CD14-positive monocyte (primary cell): Measurements from ENCODE around the gene ZSWIM3. TPM values are rescaled to one million over a fixed set of nuclear protein-coding genes. Genes with fewer than 3 reads are reported as not detected.

Experiments used
- DNase-seq, 3 donors: peaks; one replicate each; pipeline ENCODE4 v3.0.0-alpha.2; 2011 to 2022
- H2AFZ ChIP-seq: 2 replicates; pipeline ENCODE4 v1.6.0; 2012; ENCODE audit warnings: mild to moderate bottlenecking, low read depth, low read length, inconsistent platforms; ENCODE audit not compliant: insufficient read depth, poor library complexity, severe bottlenecking
- H3K27ac ChIP-seq, 2 donors: 1 replicate in 1 of 2; 2 replicates in 1 of 2; pipeline ENCODE4 v1.5.1; 2012 to 2013; ENCODE audit warnings: low read length in 2 of 2, control low read depth in 1 of 2, inconsistent platforms in 1 of 2, low read depth in 1 of 2, mild to moderate bottlenecking in 1 of 2
- H3K27me3 ChIP-seq, 2 donors: one replicate each; pipeline versions ENCODE4 v1.6.0 to v1.6.1; 2011 to 2013; ENCODE audit warnings: low read length in 2 of 2; ENCODE audit not compliant: control insufficient read depth in 2 of 2, insufficient read depth in 2 of 2
- H3K36me3 ChIP-seq, 2 donors: replicated peaks in 1 of 2; 1 replicate in 1 of 2; 2 replicates in 1 of 2; pipeline versions ENCODE4 v1.5.1 to v1.6.1; 2012 to 2013; ENCODE audit warnings: low read length in 2 of 2, control low read depth in 1 of 2, inconsistent platforms in 1 of 2, mild to moderate bottlenecking in 1 of 2; ENCODE audit not compliant: insufficient read depth in 2 of 2, control insufficient read depth in 1 of 2
- H3K4me1 ChIP-seq, 2 donors: 1 replicate in 1 of 2; 2 replicates in 1 of 2; pipeline versions ENCODE4 v1.5.1 to v1.6.1; 2012 to 2013; ENCODE audit warnings: low read length in 2 of 2, control low read depth in 1 of 2, inconsistent platforms in 1 of 2, mild to moderate bottlenecking in 1 of 2, moderate library complexity in 1 of 2; ENCODE audit not compliant: insufficient read depth in 2 of 2, control insufficient read depth in 1 of 2
- H3K4me2 ChIP-seq: replicated peaks from 2 replicates; pipeline ENCODE3; 2012; ENCODE audit warnings: low read length, moderate library complexity, mild to moderate bottlenecking; ENCODE audit not compliant: poor library complexity, severe bottlenecking; ENCODE audit errors: extremely low read depth
- H3K4me3 ChIP-seq, 3 experiments: fragments of 200-600 bp in 1 of 3; sonication (generic) in 1 of 3; replicated peaks in 1 of 3; 1 replicate in 2 of 3; 2 replicates in 1 of 3; pipeline ENCODE4 v1.5.1; 2011 to 2013; ENCODE audit warnings: low read length in 3 of 3, mild to moderate bottlenecking in 3 of 3, control low read depth in 2 of 3, low read depth in 2 of 3, inconsistent platforms in 1 of 3, moderate library complexity in 1 of 3
- H3K79me2 ChIP-seq: 2 replicates; pipeline ENCODE4 v1.6.0; 2012; ENCODE audit warnings: mild to moderate bottlenecking, control low read depth, inconsistent platforms, low read length, moderate library complexity; ENCODE audit not compliant: insufficient read depth
- H3K9ac ChIP-seq: 2 replicates; pipeline ENCODE4 v1.6.0; 2017; ENCODE audit warnings: low read length, mild to moderate bottlenecking; ENCODE audit not compliant: insufficient read depth, poor library complexity, severe bottlenecking
- H3K9me3 ChIP-seq, 2 donors: replicated peaks in 1 of 2; 1 replicate in 1 of 2; 2 replicates in 1 of 2; pipeline versions ENCODE4 v1.5.1 to v1.6.1; 2012 to 2013; ENCODE audit warnings: low read length in 2 of 2, control low read depth in 1 of 2; ENCODE audit not compliant: control insufficient read depth in 1 of 2, insufficient read depth in 1 of 2
- H4K20me1 ChIP-seq: 2 replicates; pipeline ENCODE4 v1.6.0; 2012; ENCODE audit warnings: mild to moderate bottlenecking, low read length, control low read depth, moderate library complexity; ENCODE audit not compliant: insufficient read depth
- H3K27ac Mint-ChIP-seq, 7 donors: one replicate each; pipeline ENCODE4 v1.8.0; 2020; ENCODE audit warnings: mild to moderate bottlenecking in 7 of 7, mixed read lengths in 7 of 7, moderate library complexity in 6 of 7, inconsistent platforms in 2 of 7
- H3K27me3 Mint-ChIP-seq, 3 donors: one replicate each; pipeline ENCODE4 v1.8.0; 2021 to 2022; ENCODE audit warnings: low read depth in 3 of 3, mild to moderate bottlenecking in 3 of 3, mixed read lengths in 3 of 3, moderate library complexity in 3 of 3, inconsistent platforms in 1 of 3
- H3K36me3 Mint-ChIP-seq, 2 donors: one replicate each; pipeline ENCODE4 v1.8.0; 2020; ENCODE audit warnings: mixed read lengths in 2 of 2, inconsistent platforms in 1 of 2, mild to moderate bottlenecking in 1 of 2
- H3K4me1 Mint-ChIP-seq: one replicate; pipeline ENCODE4 v1.8.0; 2020; ENCODE audit warnings: mild to moderate bottlenecking, mixed read lengths
- H3K4me3 Mint-ChIP-seq, 2 donors: one replicate each; pipeline ENCODE4 v1.8.0; 2020; ENCODE audit warnings: mild to moderate bottlenecking in 2 of 2, mixed read lengths in 2 of 2, moderate library complexity in 1 of 2
- H3K9me3 Mint-ChIP-seq, 7 donors: one replicate each; pipeline ENCODE4 v1.8.0; 2020 to 2022; ENCODE audit warnings: mixed read lengths in 7 of 7, mild to moderate bottlenecking in 6 of 7, moderate library complexity in 6 of 7, inconsistent platforms in 2 of 7
- CTCF ChIP-seq: fragments of 200-600 bp; IDR thresholded peaks from one replicate; pipeline ENCODE4 v1.8.0; 2022; ENCODE audit warnings: antibody characterized with exemption, mild to moderate bottlenecking
- WGBS: methylation state at CpG from one replicate; pipeline ENCODE4 v1.1.5; 2013; ENCODE audit warnings: missing lambda C conversion rate; ENCODE audit not compliant: insufficient coverage; 5-methylcytosine and 5-hydroxymethylcytosine counted together
- intact Hi-C, 2 donors: fragments of 100-400 bp; cut with micrococcal nuclease; formaldehyde crosslinking; loops; one replicate each; pipeline versions ENCODE4 v1.15.0 to v1.15.1; 2023
- polyA plus RNA-seq, 3 donors: library from polyadenylated mRNA; depleted of rRNA in 1 of 3; unstranded in 2 of 3; stranded (reverse) in 1 of 3; fragments of 300-500 nt in 2 of 3; fragments of >200 nt in 1 of 3; fragmentation: Illumina TruSeq in 2 of 3; gene quantifications; 1 replicate in 2 of 3; 2 replicates in 1 of 3; pipeline ENCODE4 v1.2.3, GENCODE V29; 2012 to 2021

ZSWIM3 gene
- polyA plus RNA-seq, 3 donors, result 0.29 to 1.5 (median 0.64) TPM

DNA sequence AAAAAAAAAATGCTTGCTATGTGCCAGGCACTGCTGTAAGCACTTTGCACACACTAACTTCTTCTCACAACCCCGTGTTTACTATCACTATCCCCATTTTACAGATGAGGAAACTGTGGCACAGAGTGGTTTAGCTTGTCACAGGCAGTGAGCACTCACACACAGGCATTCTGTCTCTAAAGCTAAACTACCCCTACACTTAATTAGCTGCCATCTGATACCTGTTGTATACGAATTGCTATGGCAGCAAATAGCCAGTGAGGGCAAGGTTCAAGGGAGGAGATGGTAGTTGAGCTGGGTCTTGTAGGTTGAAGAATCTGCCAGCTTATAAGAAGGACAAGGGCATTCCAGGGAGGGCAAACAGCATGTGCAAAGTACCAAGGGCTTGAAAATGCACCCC is 35.5 kb upstream of the ZSWIM3 start:
- Histone ChIP-seq H3K27ac (no peak overlapping the region), H3K4me2 (no peak overlapping the region), H3K79me2 (no peaks in the 10 kb centered on the region), H3K4me1 (peaks cover 17 to 31% of the 10 kb centered on the region in 2 donors), H3K9ac (no peak overlapping the region), H3K9me3 (no peaks in the 10 kb centered on the region), H3K4me3 (no peak overlapping the region), H3K36me3 (peaks cover 0 to 6% of the 10 kb centered on the region in 2 donors), H3K27me3 (peaks cover 10 to 30% of the 10 kb centered on the region in 2 donors), H2AFZ (no peak overlapping the region), H4K20me1 (no peaks in the 10 kb centered on the region)
- H3K9me3 Mint-ChIP-seq, result peaks cover 0 to 14% (median 5%) of the 10 kb centered on the region in 7 donors
- no peak for DNase-seq
- TF ChIP-seq CTCF, result no peak
- H3K4me1 Mint-ChIP-seq, result peaks cover 36% of the 10 kb centered on the region
- no peak overlapping the region for H3K27ac Mint-ChIP-seq
- peaks cover 39 to 44% (median 40%) of the 10 kb centered on the region in 3 donors for H3K27me3 Mint-ChIP-seq
- 100% methylated on average over 1 of the region's 2 CpGs for WGBS
- peaks cover 4 to 11% of the 10 kb centered on the region in 2 donors for H3K36me3 Mint-ChIP-seq
- intact Hi-C loops, result no loop called here
- no peak overlapping the region for H3K4me3 Mint-ChIP-seq

DNA sequence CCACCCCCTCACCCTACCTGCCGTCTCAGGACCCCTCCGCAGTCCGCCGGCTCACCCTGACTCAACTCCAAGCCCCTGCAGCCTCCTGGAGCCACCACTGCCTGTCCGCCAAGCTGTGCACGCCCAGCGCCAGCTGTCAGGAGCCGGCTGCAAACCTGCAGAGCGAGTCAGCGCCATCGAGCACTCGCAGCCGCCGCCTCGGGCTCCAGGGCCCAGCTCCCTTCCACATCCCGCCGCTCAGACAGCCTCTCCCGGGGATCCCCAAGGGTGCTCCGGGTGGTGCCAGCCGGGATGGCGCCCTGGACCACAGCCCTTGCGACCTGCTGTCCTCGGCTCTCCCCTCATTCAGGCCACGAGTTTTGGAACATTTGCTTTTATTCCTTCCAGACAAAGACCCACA is 34.6 kb upstream of the ZSWIM3 start:
- H2AFZ ChIP-seq, result peak overlapping the region; percentile 40
- Mint-ChIP-seq H3K9me3 (peaks cover 0 to 15% (median 5%) of the 10 kb centered on the region in 7 donors), H3K4me1 (peaks cover 36% of the 10 kb centered on the region), H3K4me3 (peak overlapping the region in 1 of 2 donors; percentile 91), H3K27me3 (peaks cover 39 to 43% (median 40%) of the 10 kb centered on the region in 3 donors), H3K27ac (no peak overlapping the region), H3K36me3 (peaks cover 0 to 11% of the 10 kb centered on the region in 2 donors)
- 17% methylated on average over 23 of the region's 24 CpGs for WGBS
- H3K27ac ChIP-seq, result no peak overlapping the region
- H3K4me2 ChIP-seq, result peak overlapping the region; percentile 0
- H3K4me1 ChIP-seq, result peaks cover 17 to 31% of the 10 kb centered on the region in 2 donors
- H3K9me3 ChIP-seq, result no peaks in the 10 kb centered on the region
- TF ChIP-seq CTCF, result no peak
- H3K36me3 ChIP-seq, result no peaks in the 10 kb centered on the region
- H3K9ac ChIP-seq, result no peak overlapping the region
- no peak overlapping the region for H3K4me3 ChIP-seq
- DNase-seq, result no peak
- no peaks in the 10 kb centered on the region for H4K20me1 ChIP-seq
- H3K27me3 ChIP-seq, result peaks cover 10 to 30% of the 10 kb centered on the region in 2 donors
- intact Hi-C loops, result no loop called here
- H3K79me2 ChIP-seq, result no peaks in the 10 kb centered on the region
